HL-60 (cell line): ENCODE measurements around the gene EMC6.

Experiments
- GABPA ChIP-seq: IDR thresholded peaks from 2 replicates; pipeline ENCODE4 v1.6.1; 2012; ENCODE audit warnings: low read depth
- POLR2AphosphoS5 ChIP-seq: IDR thresholded peaks from 2 replicates; pipeline ENCODE4 v1.6.1; 2012; ENCODE audit warnings: low read depth
- SPI1 ChIP-seq: IDR thresholded peaks from 2 replicates; pipeline ENCODE4 v1.6.1; 2012; ENCODE audit warnings: low read depth, mild to moderate bottlenecking, borderline replicate concordance
- TF ChIP-seq, protein P1 (sequence below): IDR thresholded peaks from one replicate; pipeline ENCODE4 v1.5.1; 2011; ENCODE audit warnings: low read length, control low read depth, inconsistent platforms; ENCODE audit not compliant: insufficient read depth
- TF ChIP-seq, protein P2 (sequence below): IDR thresholded peaks from 2 replicates; pipeline ENCODE4 v1.6.1; 2012; ENCODE audit warnings: low read depth; ENCODE audit not compliant: insufficient replicate concordance

DNA sequence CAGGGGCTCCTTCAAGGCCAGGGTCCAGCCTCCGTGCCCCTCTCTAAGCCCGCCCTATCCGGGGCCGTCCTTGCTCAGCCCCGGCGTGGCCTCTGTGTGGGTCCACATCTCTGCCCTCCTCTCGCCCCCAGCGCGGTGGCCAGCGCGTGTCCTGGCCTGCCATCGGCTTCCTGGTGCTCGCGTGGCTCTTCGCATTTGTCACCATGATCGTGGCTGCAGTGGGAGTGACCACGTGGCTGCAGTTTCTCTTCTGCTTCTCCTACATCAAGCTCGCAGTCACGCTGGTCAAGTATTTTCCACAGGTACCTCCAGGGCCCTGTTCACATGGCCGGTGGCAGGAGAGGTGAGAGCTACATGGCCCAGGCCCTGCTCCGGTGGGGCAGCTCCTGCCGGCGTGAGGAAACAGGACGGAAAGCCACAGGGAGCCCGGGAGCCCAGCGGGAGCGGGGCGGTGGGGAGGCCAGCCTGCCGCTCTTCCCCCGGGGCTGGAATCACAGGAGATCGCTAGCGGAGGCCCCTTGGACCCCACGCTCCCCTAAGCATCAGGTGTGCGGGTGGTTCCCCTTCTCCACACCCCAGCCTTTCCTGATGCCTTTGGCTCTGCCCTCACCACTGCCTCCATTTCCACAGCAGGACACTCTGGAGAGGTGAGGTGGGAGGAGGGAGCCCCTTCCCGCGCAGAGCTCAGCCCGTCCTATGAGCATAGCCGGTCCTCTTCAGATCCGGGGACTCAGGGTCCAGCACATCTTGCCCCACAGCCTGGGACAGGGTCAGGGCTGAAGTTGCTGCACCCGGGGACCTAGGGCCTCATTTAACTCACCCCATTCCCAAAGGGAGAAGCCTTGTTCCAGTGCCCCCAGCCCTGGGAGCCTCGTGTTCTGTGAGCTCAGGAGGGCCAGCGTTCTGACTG lies 10.5 kb upstream of the EMC6 start:
- TF ChIP-seq, protein P1, sequence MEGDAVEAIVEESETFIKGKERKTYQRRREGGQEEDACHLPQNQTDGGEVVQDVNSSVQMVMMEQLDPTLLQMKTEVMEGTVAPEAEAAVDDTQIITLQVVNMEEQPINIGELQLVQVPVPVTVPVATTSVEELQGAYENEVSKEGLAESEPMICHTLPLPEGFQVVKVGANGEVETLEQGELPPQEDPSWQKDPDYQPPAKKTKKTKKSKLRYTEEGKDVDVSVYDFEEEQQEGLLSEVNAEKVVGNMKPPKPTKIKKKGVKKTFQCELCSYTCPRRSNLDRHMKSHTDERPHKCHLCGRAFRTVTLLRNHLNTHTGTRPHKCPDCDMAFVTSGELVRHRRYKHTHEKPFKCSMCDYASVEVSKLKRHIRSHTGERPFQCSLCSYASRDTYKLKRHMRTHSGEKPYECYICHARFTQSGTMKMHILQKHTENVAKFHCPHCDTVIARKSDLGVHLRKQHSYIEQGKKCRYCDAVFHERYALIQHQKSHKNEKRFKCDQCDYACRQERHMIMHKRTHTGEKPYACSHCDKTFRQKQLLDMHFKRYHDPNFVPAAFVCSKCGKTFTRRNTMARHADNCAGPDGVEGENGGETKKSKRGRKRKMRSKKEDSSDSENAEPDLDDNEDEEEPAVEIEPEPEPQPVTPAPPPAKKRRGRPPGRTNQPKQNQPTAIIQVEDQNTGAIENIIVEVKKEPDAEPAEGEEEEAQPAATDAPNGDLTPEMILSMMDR = no peak
- TF ChIP-seq, protein P2, sequence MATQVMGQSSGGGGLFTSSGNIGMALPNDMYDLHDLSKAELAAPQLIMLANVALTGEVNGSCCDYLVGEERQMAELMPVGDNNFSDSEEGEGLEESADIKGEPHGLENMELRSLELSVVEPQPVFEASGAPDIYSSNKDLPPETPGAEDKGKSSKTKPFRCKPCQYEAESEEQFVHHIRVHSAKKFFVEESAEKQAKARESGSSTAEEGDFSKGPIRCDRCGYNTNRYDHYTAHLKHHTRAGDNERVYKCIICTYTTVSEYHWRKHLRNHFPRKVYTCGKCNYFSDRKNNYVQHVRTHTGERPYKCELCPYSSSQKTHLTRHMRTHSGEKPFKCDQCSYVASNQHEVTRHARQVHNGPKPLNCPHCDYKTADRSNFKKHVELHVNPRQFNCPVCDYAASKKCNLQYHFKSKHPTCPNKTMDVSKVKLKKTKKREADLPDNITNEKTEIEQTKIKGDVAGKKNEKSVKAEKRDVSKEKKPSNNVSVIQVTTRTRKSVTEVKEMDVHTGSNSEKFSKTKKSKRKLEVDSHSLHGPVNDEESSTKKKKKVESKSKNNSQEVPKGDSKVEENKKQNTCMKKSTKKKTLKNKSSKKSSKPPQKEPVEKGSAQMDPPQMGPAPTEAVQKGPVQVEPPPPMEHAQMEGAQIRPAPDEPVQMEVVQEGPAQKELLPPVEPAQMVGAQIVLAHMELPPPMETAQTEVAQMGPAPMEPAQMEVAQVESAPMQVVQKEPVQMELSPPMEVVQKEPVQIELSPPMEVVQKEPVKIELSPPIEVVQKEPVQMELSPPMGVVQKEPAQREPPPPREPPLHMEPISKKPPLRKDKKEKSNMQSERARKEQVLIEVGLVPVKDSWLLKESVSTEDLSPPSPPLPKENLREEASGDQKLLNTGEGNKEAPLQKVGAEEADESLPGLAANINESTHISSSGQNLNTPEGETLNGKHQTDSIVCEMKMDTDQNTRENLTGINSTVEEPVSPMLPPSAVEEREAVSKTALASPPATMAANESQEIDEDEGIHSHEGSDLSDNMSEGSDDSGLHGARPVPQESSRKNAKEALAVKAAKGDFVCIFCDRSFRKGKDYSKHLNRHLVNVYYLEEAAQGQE = no peak
- TF ChIP-seq POLR2AphosphoS5 = no peak
- TF ChIP-seq GABPA = no peak
- TF ChIP-seq SPI1 = no peak
